ENCODE data around the gene COMMD3.

COMMD3 gene

GRCh38 chr10:22320591-22321155, 4.5 kb downstream of the COMMD3 start, which contains the start of gene BMI1:
Gene BMI1, plus strand, starts transcription at chr10:22321099. Its CDS starts 5,351 bp downstream, at chr10:22326450.
- no peak for FAIRE-seq

GRCh38 chr10:22321156-22321923, 5.2 kb downstream of the COMMD3 start:
- FAIRE-seq: no peak

DNA sequence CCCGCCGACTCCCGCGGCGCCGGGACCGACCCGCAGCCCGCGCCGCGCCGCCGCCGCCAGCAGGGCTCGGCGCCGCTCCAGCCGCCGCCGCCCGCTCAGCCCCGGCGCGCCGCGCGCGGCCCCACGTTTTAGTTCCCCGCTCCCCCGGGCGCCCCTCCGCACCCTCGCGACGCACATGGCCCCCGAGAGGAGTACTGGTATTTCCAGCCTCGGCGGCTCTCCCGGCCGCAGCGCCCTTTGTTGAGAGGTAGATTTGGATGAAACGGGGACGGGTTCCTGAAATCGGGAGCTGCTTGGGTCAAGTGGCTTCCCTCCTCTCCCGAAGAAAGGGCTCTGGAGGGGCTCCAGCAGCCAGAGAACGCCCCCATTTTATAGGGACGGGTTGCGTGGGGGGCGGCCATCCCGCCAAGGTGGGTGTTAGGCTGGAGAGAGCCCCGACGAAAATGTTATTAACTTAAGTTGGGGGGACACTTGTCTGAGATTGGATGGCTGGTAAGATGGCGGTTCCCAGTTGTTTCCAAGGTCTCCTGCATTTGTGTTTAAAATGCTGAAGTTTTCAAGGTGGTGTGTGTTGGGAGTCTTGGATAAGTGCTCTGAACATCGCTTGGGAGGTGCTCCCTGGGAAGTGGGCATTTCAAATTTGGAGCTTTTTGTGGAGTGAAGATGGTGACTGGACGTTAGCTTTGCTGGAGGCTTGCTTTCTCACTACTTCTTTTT, 5.9 kb downstream of the COMMD3 start:
- FAIRE-seq: no peak

- FAIRE-seq: no peak
Observed at GRCh38 chr10:22322641-22323160, 6.5 kb downstream of the COMMD3 start.

DNA sequence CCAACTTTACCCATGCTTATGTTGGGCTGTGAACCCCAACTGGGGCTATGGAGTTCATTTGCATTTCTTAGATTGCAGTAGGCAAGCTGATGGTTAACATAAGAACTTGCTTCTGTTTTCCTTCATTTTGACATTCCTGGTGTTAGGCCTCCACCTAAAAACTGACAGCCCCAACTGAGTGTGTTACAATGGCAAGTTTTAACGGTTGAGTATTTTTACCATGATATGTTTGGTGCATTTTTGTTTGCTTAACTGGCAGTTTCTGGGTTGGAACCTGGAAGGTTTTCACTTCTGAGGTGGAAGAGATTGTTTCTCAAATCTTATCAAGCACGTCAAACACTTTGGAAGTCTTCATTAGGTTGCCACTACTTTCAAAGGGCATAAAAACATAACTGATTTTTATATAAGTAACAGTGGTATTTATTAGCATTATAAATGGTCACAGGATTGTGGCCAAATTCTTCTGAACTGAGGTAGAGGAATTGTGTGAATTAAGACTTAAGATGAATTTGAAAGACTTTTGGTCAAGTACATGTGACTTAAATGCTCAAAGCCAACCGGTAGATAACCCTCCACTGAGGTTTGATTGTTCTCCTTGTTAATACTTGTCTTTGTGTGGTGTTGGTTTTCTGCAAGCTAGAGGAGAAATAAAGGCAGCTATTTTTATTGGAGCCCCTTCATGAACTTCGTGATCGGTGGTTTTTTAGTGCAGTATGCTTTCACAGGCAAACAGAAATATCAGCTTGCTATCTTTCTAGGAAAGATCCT, 7.5 kb downstream of the COMMD3 start:
- FAIRE-seq: no peak

GRCh38 chr10:22324413-22324812, 8.2 kb downstream of the COMMD3 start:
- no peak for FAIRE-seq

DNA sequence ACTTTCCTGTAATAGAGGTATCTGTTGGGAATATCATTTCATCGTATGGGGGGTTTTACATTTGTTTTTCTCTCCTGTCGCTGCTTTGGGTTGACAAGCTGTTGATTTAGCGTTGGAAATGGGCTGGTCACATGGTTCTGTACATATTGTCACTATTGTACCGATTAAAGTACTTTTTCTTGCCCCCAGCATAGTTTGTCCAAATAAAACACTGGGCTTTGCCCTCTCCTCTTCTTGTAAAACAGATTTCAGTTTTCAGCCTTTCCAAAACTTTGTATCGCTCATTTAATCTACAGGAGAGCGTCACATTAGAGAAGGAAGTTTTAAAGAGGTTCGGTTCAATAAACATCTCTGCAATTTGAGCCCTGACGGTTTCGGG, 8.7 kb downstream of the COMMD3 start:
- no peak for FAIRE-seq

DNA sequence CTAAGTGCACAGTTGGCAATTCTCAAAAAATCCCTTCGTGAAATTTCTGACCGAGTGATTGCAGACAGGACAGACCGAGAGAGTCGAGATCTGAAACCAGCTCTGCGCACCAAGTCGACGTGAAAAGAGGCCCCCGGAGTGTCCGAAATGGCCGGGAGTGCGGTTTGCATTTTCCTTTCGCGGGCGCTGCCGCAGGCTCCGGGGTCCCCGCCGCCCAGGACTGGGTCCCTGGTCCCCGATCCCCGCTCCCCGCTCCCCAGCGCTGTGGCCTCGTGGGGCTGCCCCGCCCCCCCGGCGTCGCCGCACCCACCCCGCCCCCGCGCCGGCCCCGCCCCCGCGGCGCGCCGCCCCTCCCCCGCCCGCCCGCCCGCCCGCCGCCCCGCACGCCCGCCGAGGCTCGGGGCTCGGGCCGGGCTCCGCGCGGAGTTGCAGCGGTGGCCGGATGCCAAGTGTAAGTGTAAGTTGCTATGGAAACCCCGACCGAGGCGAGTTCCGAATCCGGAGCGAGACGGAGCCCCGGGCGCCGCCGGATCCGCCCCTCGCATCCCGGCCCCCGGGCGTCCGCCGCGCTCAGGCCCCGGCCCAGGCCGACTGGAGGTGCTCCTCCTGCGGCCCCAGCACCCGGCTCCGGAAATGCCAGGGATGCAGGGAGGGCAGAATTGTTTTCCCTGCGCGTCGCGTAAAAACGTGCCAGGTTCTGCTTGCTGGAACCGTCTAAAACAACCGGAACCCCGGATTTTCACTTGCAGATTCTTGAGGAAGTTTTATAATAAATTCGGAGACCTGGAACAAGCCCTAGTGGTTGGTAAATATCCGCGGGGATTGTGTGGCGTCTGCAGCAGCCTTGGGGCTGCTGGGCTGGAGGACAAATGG, 9.3 kb downstream of the COMMD3 start:
- no peak for FAIRE-seq

DNA sequence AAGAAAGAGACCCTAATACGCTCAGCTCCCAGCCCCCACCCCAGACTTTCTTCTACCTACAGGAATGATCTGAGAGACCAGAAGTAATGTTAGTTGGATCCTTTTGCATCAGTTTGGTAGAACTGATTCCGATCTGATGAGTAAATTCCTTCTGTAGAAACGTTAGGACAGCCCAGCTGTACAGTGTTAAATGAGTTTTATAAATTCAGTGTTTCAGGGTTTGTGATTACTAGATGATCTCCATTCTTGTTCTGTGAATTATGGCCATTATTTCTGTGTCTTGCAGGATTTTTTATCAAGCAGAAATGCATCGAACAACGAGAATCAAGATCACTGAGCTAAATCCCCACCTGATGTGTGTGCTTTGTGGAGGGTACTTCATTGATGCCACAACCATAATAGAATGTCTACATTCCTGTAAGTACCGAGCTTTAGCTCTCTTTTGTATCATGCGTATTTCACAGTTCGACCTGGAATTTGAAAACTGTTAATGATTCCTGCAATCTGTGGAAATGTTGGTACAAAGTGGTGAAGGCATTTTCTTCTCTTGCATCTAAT, 10.0 kb downstream of the COMMD3 start:
- FAIRE-seq: no peak

- FAIRE-seq: no peak
Observed at GRCh38 chr10:22329150-22329549, 13.0 kb downstream of the COMMD3 start.

DNA sequence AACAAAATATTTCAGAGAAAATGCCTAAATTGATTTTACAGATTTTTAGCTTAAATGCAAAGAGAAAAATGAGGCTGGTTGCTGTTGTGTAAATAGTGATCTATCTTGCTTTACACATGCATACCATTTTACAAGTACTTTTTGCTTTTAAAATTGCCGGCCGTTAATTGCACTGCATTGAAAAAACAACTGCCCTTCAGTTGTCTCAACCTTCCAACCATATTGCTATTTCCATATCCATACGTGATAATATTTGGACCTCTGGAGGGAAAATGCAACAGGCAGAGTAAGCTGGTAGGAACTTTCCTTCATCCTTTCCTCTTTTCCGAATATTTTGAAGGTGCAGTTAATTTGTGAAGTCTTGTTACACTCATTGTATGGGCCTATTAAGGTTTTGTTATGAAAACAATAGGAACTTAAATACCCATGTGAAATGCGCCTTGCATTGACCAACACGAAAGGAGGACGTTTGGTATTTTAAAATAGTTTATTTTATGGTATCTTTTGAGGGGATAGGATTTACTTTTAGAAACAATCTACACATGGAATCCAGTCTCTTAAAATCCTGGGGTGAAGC, 16.0 kb downstream of the COMMD3 start:
- FAIRE-seq: no peak

GRCh38 chr10:22333167-22333974, 17.2 kb downstream of the COMMD3 start:
- FAIRE-seq: no peak

DNA sequence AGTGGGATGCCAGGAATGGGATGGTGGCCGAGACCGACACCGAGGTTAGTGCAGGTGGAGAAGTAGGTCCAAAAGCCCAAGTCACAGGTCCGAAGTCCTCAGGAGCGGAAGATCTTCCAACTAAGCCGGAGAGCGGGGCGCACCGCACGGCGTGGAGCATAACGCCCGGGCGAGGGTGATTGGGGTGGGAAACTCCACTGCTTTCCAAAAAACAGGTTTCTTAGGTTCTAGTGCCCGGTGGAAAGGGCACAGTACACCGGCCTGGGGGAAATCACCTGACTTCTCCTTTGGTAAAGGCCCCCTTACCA, 17.7 kb downstream of the COMMD3 start:
- no peak for FAIRE-seq

DNA sequence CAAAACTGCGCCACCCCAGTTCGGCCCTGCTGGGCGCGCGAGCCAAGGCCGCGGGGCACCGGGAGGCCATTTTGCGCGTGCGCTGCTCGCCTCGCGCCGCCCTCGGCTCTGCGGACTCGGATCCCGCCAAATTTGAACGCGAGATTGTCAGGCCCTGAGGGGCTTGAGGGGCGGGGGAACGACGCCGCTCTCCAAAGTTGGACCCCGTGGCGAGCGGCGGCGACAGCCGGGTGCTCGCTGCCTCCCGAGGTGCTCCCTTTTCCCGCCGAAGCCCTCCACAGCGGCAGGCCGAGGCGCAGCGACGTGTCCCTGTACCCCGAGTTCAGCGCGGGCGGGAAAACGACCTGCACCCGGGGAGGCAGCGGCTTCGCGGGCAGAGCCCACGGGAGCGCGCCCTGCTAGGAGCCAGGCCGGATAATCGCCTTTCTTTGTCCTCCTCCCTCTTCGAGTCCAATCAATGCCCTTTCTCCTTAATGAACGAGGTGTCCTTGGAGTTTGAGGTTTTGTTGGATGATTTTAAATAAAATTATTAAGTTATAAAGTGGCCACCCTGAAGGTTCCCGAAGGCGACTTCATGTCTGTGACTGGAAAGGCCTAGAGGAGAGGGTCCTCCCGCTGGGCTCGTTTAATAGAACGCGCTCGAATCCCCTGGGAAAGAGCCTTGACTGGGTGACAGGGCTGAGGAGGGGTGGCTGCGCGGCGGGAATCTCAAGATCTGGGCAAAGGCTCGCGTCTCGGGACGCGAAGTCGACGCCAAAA, 18.4 kb downstream of the COMMD3 start:
- no peak for FAIRE-seq

GRCh38 chr10:22335173-22335933, 19.2 kb downstream of the COMMD3 start:
- no peak for FAIRE-seq

DNA sequence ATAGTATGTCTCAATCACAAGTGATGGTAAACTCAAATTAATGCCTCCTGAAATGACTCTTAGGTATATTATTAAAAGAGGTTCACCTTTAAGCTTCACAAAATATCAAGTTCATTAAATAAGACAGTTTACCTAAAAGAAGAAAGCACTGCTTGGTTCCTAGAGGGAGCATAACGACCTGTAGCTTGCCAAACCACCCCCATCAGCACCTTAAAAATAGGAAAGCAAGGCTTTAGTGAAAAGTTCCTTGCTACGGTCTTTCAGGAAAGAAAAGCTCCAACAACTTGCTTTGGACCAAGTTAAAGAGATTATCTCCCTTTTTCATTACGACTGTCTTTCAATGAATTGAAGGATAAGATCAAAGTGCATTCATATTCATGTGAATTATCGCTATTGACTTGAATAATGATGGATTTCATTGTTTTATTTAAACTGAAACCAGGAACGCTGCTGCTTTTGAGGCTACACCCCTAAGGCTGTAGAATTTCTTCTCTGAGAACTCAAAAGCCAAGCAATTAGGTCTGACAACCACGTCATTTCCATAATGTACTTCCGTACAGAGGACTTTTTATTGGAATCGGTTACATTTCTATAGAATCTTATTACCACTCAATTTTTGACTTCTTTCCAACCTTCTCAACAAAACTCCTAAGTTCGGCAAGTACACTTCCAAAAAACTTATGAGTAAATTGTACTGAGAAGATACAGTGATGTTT, 22.2 kb downstream of the COMMD3 start:
- FAIRE-seq: no peak

- no peak for FAIRE-seq
Observed at GRCh38 chr10:22338931-22339330, 22.7 kb downstream of the COMMD3 start.

DNA sequence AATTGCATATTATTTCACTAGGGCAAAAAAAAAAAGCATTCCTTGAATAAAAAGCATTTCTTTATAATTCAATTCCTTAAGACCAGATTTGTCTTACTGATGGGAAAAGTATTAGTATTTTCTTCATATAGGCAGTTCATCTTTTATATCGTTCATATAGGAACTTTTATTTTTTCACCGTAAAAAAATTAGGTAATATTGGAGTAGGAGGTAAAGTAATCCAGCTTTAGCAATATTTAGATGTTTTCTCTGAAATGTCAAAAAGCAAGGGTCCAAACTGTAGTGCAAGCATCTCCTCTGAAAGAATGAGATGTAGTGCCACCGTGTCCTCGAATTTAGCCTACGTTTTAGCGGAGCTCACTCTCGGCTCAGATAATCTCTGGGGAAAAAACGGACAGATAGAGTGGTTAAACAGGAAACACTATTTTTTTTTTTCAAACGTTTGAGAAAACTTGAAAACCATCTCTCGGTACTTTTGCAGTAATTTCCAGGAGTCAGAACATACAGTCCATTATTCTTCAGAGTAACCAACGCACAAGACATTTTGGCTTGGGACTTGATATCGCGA, 23.7 kb downstream of the COMMD3 start:
- FAIRE-seq: no peak
